ENCODE data around the gene CACTIN.

CACTIN gene

DNA sequence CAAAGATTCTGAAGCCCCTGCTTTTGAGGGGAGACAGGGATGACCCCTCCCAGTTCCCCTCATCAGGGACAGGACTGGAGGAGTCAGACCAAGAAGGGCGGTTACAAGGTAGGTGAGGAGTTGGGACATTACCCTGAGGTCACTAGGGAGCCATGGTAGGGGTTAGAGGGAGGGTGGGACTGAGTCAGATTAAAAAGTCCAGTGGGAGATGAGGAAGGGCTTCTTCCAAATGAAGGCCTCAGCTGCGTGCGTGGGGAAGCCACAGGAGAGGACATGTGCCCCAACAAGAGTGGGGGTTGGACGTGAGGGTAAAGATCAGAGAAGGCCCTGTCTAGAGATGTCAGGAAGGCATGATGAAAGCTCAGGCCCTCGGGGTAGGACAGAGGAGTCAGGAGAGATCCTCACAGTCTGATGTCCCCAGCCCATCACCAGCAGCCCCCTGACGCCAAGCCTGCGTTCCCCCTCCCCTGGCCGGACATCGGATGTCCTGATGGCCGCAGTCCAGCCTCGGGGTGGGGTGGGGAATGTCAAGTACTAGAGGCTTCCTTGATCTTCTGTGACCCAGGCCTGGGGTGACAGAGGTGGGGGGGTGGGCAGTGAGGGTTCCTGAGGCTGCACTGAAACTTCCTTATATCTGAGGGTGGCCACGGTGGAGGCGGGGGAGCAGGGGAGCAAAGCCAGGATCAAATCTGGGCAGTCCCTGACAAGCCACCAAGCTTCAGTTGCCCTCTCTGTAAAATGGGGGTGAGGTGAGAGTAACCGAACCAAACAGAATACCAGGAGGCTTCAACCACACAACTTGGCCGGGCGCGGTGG lies 62.7 kb downstream of the CACTIN start:
- no peak for DNase-seq (ENCODE audit: low spot score)
